Measurements from ENCODE around the gene B4GALT3.

DNA sequence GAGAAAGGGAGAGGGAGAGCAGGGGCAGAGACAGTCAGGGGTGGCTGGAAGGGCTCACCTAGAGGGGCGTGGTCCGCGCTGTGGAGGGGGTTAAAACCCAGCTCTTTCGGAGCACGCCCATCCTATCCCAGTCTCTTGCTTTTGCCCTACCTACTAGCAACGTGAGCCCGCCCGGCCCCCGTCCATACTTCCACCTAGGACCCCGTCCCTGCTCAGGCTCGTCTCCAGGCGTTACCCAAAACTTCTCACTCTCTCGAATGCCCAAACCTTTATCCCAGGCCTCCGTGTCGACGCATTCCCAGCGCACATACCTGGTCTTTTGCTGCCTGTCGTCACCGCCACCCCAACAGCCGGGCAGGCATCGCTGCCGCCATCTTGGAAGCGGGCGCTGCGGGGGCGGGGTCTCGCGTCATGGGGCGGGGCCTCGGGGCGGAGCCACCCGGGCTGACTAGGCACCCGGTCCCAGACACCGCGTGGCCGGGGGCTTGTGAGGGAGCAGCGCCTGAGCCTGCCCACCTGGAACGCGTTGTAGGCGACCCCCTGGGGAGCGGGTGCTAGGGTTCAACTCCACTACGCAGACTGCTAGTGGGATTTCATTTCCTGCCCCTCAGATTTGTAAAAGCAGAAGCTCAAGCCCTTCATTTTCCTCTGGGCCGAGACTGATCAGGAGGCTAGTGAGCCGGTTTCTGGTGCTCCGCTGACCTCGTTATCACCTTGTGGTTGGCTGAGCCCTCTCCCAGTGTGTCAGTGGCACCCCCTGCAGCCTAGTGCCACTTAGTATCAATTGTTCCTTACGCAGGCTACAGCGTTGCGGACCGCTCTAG, at the start of gene B4GALT3:
- no peak for TF ChIP-seq ZNF274 (IDR thresholded peaks at IDR 0.05; ENCODE audit: low read depth, low read length)
- peak; percentile 95 for TF ChIP-seq YY1 (IDR thresholded peaks at IDR 0.05; ENCODE audit: insufficient read depth, insufficient read length)

Measured in NT2/D1 (cell line).